HK-2 (cell line): Measurements from ENCODE around the gene RHBDL1.
A peak's percentile ranks its signal among the peaks of the same experiment; 100 is the strongest.

ENCODE experiments used
- DNase-seq: peaks from one replicate; pipeline ENCODE4 v3.0.0-alpha.2; 2018; ENCODE audit not compliant: unreplicated experiment

RHBDL1 gene

GRCh38 chr16:636206-637080 lies 39.0 kb upstream of the RHBDL1 start, which contains the start of gene METTL26:
Gene METTL26 (minus strand): TSS chr16:636305. CDS start chr16:636290, 15 bp downstream.
- DNase-seq: peak; percentile 87

- peak; percentile 89 for DNase-seq
Observed at GRCh38 chr16:637081-638018, 38.1 kb upstream of the RHBDL1 start.

GRCh38 chr16:638034-638543 lies 37.4 kb upstream of the RHBDL1 start:
- DNase-seq: no peak

GRCh38 chr16:638836-639235 lies 36.6 kb upstream of the RHBDL1 start:
- no peak for DNase-seq

- no peak for DNase-seq
Observed at GRCh38 chr16:640614-641013, 34.9 kb upstream of the RHBDL1 start.

- peak; percentile 80 for DNase-seq
Observed at GRCh38 chr16:641326-642188, 33.9 kb upstream of the RHBDL1 start, which contains the start of gene MCRIP2. Gene MCRIP2 (plus strand): TSS chr16:641828. CDS start chr16:641992, 164 bp downstream.

GRCh38 chr16:642189-643049 lies 33.1 kb upstream of the RHBDL1 start:
- DNase-seq: peak; percentile 54

GRCh38 chr16:643050-643368 lies 32.5 kb upstream of the RHBDL1 start:
- DNase-seq: no peak

- no peak for DNase-seq
Observed at GRCh38 chr16:644556-644955, 30.9 kb upstream of the RHBDL1 start.

GRCh38 chr16:645852-646678 lies 29.4 kb upstream of the RHBDL1 start:
- no peak for DNase-seq

GRCh38 chr16:646679-647172 lies 28.7 kb upstream of the RHBDL1 start:
- DNase-seq: no peak

- no peak for DNase-seq
Observed at GRCh38 chr16:647173-647902, 28.1 kb upstream of the RHBDL1 start.

GRCh38 chr16:648071-648780 lies 27.2 kb upstream of the RHBDL1 start:
- DNase-seq: peak; percentile 57

- DNase-seq: peak; percentile 87
Observed at GRCh38 chr16:648781-649589, 26.5 kb upstream of the RHBDL1 start, which contains the start of gene WDR90. Gene WDR90 (plus strand): TSS chr16:649365. CDS start chr16:649417, 52 bp downstream.

- DNase-seq: peak; percentile 47
Observed at GRCh38 chr16:649631-650030, 25.8 kb upstream of the RHBDL1 start.

- DNase-seq: no peak
Observed at GRCh38 chr16:651844-652243, 23.6 kb upstream of the RHBDL1 start.
